ENCODE data around the gene CDH23. TPM values are rescaled to one million over a fixed set of nuclear protein-coding genes. Genes with fewer than 3 reads are reported as not detected.

CDH23 gene
- total RNA-seq, 2 donors from 2014 or later, result 4.7 to 8.0 TPM

GRCh38 chr10:71802715-71803488 lies 406.2 kb downstream of the CDH23 start:
- ATAC-seq (no peak), DNase-seq (peak; percentile 13)
- intact Hi-C loops (cut with DNase I), result no loop called here

DNA sequence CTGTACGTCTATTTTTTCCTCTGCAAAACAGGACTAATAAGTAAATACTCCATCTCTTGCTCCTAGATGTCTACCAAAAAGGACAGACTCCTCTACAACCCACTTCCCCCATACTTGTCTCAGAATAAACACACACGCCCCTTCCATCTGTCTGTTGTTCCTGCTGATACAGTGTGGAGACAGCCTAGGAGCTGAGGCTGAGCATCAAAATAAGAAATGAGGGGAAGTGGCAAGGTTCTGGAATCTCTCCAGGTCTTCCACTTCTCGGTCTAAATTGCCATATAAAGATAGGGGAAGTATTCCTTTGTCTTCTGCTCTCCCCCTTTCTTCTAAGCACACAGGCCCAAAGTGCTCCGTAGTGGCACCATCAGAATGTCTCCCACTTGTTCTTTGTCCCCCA lies 407.4 kb downstream of the CDH23 start:
- intact Hi-C loops (cut with DNase I), result no loop called here
- ATAC-seq, result peak; percentile 16 to 26
- DNase-seq, result no peak

- intact Hi-C loops (cut with DNase I), result no loop called here
- DNase-seq (peak; percentile 53), ATAC-seq (peak; percentile 60 to 75)
Measured at GRCh38 chr10:71805776-71806703, 409.3 kb downstream of the CDH23 start.

DNA sequence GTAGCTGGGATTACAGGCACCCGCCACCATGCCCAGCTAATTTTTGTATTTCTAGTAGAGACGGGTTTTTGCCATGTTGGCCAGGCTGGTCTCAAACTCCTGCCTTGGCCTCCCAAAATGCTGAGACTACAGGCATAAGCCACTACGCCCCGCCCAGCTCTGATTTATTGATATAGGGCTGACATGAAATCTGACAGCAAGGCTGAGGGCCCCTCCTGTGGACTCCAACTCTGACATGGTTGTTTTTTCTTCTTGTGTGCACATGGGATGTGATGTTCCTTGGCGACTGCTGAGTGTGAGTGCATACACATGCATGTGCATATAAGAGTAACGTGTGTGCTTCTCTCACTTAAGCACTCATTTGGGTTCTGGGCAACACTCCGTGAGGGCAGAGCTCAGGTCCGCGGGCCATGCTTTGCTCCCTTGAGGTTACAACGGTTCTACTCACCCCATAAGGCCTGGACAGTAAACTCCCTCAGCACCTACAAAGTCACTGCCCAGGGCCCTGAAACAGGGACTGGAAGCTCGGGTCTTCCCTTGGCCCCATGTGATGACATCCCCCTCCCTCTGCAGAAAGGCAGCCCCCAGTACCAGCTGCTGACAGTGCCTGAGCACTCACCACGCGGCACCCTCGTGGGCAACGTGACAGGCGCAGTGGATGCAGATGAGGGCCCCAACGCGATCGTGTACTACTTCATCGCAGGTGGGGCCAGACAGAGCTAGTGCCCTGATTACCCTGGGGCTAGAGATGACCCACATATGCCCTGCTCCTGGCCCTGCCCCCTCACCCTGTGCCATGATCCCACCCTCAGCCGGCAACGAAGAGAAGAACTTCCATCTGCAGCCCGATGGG lies 410.2 kb downstream of the CDH23 start:
- DNase-seq, result no peak
- intact Hi-C loops (cut with DNase I), result no loop called here
- no peak for ATAC-seq

- DNase-seq, result no peak
- intact Hi-C loops (cut with DNase I), result no loop called here
- no peak for ATAC-seq
Measured at GRCh38 chr10:71807557-71808510, 411.1 kb downstream of the CDH23 start.

DNA sequence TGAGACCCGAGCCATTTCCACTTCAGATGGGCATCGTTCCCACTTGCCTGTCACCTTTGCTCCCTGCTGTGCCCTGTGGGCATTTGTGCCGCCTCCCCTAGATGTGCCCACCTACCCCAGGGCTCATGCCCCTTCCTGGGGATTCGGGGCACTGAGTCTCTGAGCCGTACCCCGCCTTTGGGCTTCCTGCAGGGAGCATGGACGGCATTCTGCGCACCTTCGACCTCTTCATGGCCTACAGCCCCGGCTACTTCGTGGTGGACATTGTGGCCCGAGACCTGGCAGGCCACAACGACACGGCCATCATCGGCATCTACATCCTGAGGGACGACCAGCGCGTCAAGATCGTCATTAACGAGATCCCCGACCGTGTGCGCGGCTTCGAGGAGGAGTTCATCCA lies 412.9 kb downstream of the CDH23 start:
- intact Hi-C loops (cut with DNase I), result loop anchor here (5.0 to 10.0 kb wide), 2 partner anchors 415 to 492 kb away; partner anchors contain the start of genes CDH23 (in 2 of the 2) and SLC29A3 (in 1 of the 2)
- DNase-seq, result no peak
- ATAC-seq, result no peak

DNA sequence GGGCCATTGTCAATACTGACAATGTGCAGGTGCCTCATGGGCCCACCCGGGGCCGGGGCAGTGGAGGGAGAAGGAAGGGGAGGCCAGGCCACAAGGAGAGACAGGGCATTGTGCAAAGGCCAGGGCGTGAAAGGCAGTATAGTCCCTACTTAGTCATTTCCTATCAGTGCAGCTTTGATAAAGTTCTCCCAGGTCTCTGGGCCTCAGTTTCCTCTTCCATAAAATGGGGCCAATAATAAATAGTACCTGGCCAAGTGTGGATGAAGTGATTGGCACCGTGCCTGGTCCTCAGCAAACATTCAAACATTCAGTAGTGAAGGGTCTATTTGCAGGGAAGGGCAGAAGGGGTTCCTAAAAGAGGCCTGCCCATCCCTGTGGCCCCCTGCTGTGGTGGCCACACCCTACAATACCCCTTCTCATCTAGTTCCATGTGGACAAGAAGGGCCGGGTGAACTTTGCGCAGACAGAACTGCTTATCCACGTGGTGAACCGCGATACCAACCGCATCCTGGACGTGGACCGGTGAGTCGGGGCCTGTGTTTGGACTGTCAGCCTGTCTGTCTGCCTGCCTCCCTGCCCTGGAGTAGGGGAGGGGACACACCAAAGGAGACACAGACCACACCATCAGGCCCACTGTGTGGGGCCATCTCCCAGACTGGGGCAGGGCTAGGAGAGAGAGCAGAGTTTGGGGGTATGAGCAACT lies 413.5 kb downstream of the CDH23 start:
- intact Hi-C loops (cut with DNase I), result loop anchor here (5.0 to 10.0 kb wide), 2 partner anchors 415 to 493 kb away; partner anchors contain the start of genes CDH23 (in 2 of the 2) and SLC29A3 (in 1 of the 2)
- no peak for DNase-seq
- no peak for ATAC-seq

GRCh38 chr10:71811351-71811750 lies 414.6 kb downstream of the CDH23 start:
- ATAC-seq, result peak in 1 of 2 donors; percentile 5
- intact Hi-C loops (cut with DNase I), result loop anchor here (5.0 to 10.0 kb wide), 2 partner anchors 417 to 494 kb away; partner anchors contain the start of genes CDH23 (in 2 of the 2) and SLC29A3 (in 1 of the 2)
- DNase-seq, result no peak

GRCh38 chr10:71812016-71812912 lies 415.5 kb downstream of the CDH23 start:
- intact Hi-C loops (cut with DNase I), result loop anchor here (5.0 to 10.0 kb wide), 2 partner anchors 417 to 495 kb away; partner anchors contain the start of genes CDH23 (in 2 of the 2) and SLC29A3 (in 1 of the 2)
- ATAC-seq, result peak; percentile 81
- peak; percentile 80 for DNase-seq

GRCh38 chr10:71812913-71813590 lies 416.3 kb downstream of the CDH23 start:
- DNase-seq, result no peak
- intact Hi-C loops (cut with DNase I), result loop anchor here (5.0 to 10.0 kb wide), 2 partner anchors 418 to 496 kb away; partner anchors contain the start of genes CDH23 (in 2 of the 2) and SLC29A3 (in 1 of the 2)

GRCh38 chr10:71814922-71815411 lies 418.2 kb downstream of the CDH23 start:
- ATAC-seq, result no peak
- DNase-seq, result no peak
- intact Hi-C loops (cut with DNase I), result loop anchor here (5.0 to 10.0 kb wide), 2 partner anchors 420 to 498 kb away; partner anchors contain the start of genes CDH23 (in 2 of the 2) and SLC29A3 (in 1 of the 2)

More at GRCh38 chr10:71812913-71813590, 416.3 kb downstream of the CDH23 start:
- peak in 1 of 2 donors; percentile 3 for ATAC-seq

GRCh38 chr10:71815515-71816130 lies 418.9 kb downstream of the CDH23 start:
- DNase-seq (no peak), ATAC-seq (no peak)
- intact Hi-C loops (cut with DNase I), result loop anchor here (10.0 kb wide), 1 partner anchor 421 kb away; the partner anchor contains the start of gene CDH23 (in 2 of the 2)

- no peak for DNase-seq
- ATAC-seq, result no peak
- intact Hi-C loops (cut with DNase I), result loop anchor here (10.0 kb wide), 1 partner anchor 422 kb away; the partner anchor contains the start of gene CDH23 (in 2 of the 2)
Measured at GRCh38 chr10:71816421-71816851, 419.7 kb downstream of the CDH23 start.
